K562 (cell line): ENCODE results near the gene RPL34. TPM values are rescaled to one million over a fixed set of nuclear protein-coding genes. Genes with fewer than 3 reads are reported as not detected.
A peak's percentile ranks its signal among the peaks of the same experiment; 100 is the strongest.

Experiments
- ATAC-seq: fragments of 200-7000 bp; cut with Tn5 transposase; 3 replicates; pipeline ENCODE4 v1.9.1; 2020; ENCODE audit warnings: moderate library complexity
- BruUV-seq: library from RNA; stranded (reverse); fragments of 400-500 nt; replicated peaks from 2 replicates; lab custom pipeline; 2021; lab: Mats Ljungman, UMichigan
- CTCF ChIA-PET: fragments of 300-600 bp; formaldehyde crosslinking; extraction: SDS; loops from one replicate; lab custom pipeline; 2021; ENCODE audit warnings: low intra/inter-chr PET ratio; lab: Yijun Ruan, JAX
- POLR2A ChIA-PET: fragments of 300-600, 350-650 bp; sonication (Branson Sonifier 250); formaldehyde crosslinking; extraction: SDS; loops from one replicate; lab custom pipeline; 2021; ENCODE audit warnings: antibody characterized with exemption, inconsistent platforms; lab: Yijun Ruan, JAX
- DNase-seq, 4 experiments: peaks; one replicate each; pipeline versions ENCODE4 v3.0.0 to v3.0.0-alpha.2; 2011 to 2018; ENCODE audit warnings: low spot score in 3 of 4, mixed read lengths in 3 of 4; ENCODE audit errors: extremely low read depth in 1 of 4
- FAIRE-seq: peaks from 2 replicates; lab custom pipeline; 2011; peaks lifted over from hg19 to GRCh38; lab: Jason Lieb, UNC
- H2AFZ ChIP-seq: 2 replicates; pipeline ENCODE4 v1.6.0; 2011; ENCODE audit warnings: low read depth, low read length, control low read depth, inconsistent platforms
- H3K27ac ChIP-seq: fragments of 200-600 bp; 3 replicates; pipeline ENCODE4 v1.8.0; 2011; ENCODE audit warnings: low read depth, mild to moderate bottlenecking, control low read depth, inconsistent platforms, low read length, moderate library complexity, mixed read lengths; ENCODE audit errors: extremely low read depth
- H3K27me3 ChIP-seq, 2 experiments: fragments of 300-600 bp in 1 of 2; 2 replicates in 1 of 2; 3 replicates in 1 of 2; pipeline versions ENCODE4 v1.6.0 to v1.8.0; 2011; ENCODE audit warnings: inconsistent platforms in 2 of 2, low read length in 2 of 2, mild to moderate bottlenecking in 1 of 2, mixed read lengths in 1 of 2, moderate library complexity in 1 of 2; ENCODE audit not compliant: control insufficient read depth in 2 of 2, insufficient read depth in 2 of 2
- H3K36me3 ChIP-seq: fragments of 300-600 bp; 3 replicates; pipeline ENCODE4 v1.8.0; 2011; ENCODE audit warnings: mild to moderate bottlenecking, low read length, inconsistent platforms; ENCODE audit not compliant: control insufficient read depth, insufficient read depth
- H3K4me1 ChIP-seq, 2 experiments: fragments of 200-600 bp in 1 of 2; replicated peaks in 1 of 2; 2 replicates in 1 of 2; 3 replicates in 1 of 2; pipeline versions ENCODE4 v1.5.1 to v1.8.0; 2011; ENCODE audit warnings: inconsistent platforms in 2 of 2, low read length in 2 of 2, mild to moderate bottlenecking in 1 of 2, mixed read lengths in 1 of 2, moderate library complexity in 1 of 2; ENCODE audit not compliant: control insufficient read depth in 2 of 2, insufficient read depth in 2 of 2
- H3K4me2 ChIP-seq: 2 replicates; pipeline ENCODE4 v1.6.1; 2011; ENCODE audit warnings: low read length, control low read depth, inconsistent platforms, mixed read lengths; ENCODE audit not compliant: insufficient read depth
- H3K4me3 ChIP-seq: fragments of 200-600 bp; sonication (generic), shearing (Covaris generic); 2 replicates; pipeline ENCODE4 v1.5.1; 2016; ENCODE audit warnings: control low read depth, inconsistent platforms
- H3K79me2 ChIP-seq: fragments of 200-600 bp; 3 replicates; pipeline ENCODE4 v1.8.0; 2011; ENCODE audit warnings: low read length, inconsistent platforms; ENCODE audit not compliant: control insufficient read depth, insufficient read depth
- H3K9ac ChIP-seq, 2 experiments: 2 replicates each; pipeline versions ENCODE4 v1.6.0 to v1.6.1; 2011; ENCODE audit warnings: low read depth in 2 of 2, low read length in 2 of 2, control low read depth in 1 of 2, inconsistent platforms in 1 of 2, mild to moderate bottlenecking in 1 of 2, mixed read lengths in 1 of 2; ENCODE audit not compliant: insufficient read depth in 1 of 2
- H3K9me1 ChIP-seq: one replicate; pipeline ENCODE4 v1.6.0; 2011; ENCODE audit warnings: inconsistent platforms, mild to moderate bottlenecking, low read length, moderate library complexity; ENCODE audit not compliant: control insufficient read depth, insufficient read depth
- H3K9me3 ChIP-seq: replicated peaks from 2 replicates; pipeline ENCODE4 v1.5.1; 2011; ENCODE audit warnings: low read depth, low read length, inconsistent platforms; ENCODE audit not compliant: control insufficient read depth, insufficient read depth
- H4K20me1 ChIP-seq: replicated peaks from 2 replicates; pipeline ENCODE4 v1.6.1; 2011; ENCODE audit warnings: low read length, inconsistent platforms, mixed read lengths; ENCODE audit not compliant: control insufficient read depth, insufficient read depth
- BRD4 ChIP-seq: fragments of 200-600 bp; sonication (generic); IDR thresholded peaks from 2 replicates; pipeline ENCODE4 v1.6.1; 2017; ENCODE audit warnings: inconsistent platforms
- RBFOX2 ChIP-seq: fragments of 200-400 bp; formaldehyde crosslinking; IDR thresholded peaks from 2 replicates; pipeline ENCODE4 v1.6.1; 2017; ENCODE audit warnings: low read depth, mild to moderate bottlenecking, low read length, moderate library complexity
- RBM22 ChIP-seq: fragments of 200-400 bp; formaldehyde crosslinking; IDR thresholded peaks from 2 replicates; pipeline ENCODE4 v1.6.1; 2018; ENCODE audit warnings: low read length, low read depth; ENCODE audit not compliant: poor library complexity, severe bottlenecking
- ZNF121 ChIP-seq: sonication (generic); formaldehyde crosslinking; conservative IDR thresholded peaks from 2 replicates; pipeline ENCODE4 v1.8.0; 2022; ENCODE audit warnings: missing genetic modification reagents
- ZNF232 ChIP-seq: sonication (generic); formaldehyde crosslinking; IDR thresholded peaks from 2 replicates; pipeline ENCODE4 v1.8.0; 2022; ENCODE audit warnings: mild to moderate bottlenecking, missing genetic modification reagents
- ZNF3 ChIP-seq: fragments of 250-450 bp; sonication (Bioruptor Pico); IDR thresholded peaks from 2 replicates; pipeline ENCODE4 v1.5.0; 2021; ENCODE audit warnings: mild to moderate bottlenecking, moderate library complexity
- WGBS: fragments of 100-300 bp; shearing (Covaris generic); methylation state at CpG from one replicate; pipeline ENCODE4 v1.1.6; 2016; ENCODE audit warnings: low coverage, mixed read lengths; ENCODE audit not compliant: insufficient coverage; ENCODE audit errors: missing lambda C conversion rate; 5-methylcytosine and 5-hydroxymethylcytosine counted together
- in situ Hi-C: fragments of 300-500 bp; cut with MboI; formaldehyde crosslinking; loops from 4 replicates; pipeline ENCODE4 v1.15.0; 2018; ENCODE audit warnings: inconsistent platforms, mixed read lengths
- intact Hi-C: fragments of 100-400 bp; cut with micrococcal nuclease; formaldehyde crosslinking; loops from 2 replicates; pipeline ENCODE4 v1.14.2; 2022
- polyA plus RNA-seq, 8 experiments: library from polyadenylated mRNA; depleted of rRNA in 4 of 8; stranded (reverse) in 5 of 8; unstranded in 3 of 8; fragments of >200 nt; fragmentation: Nextera tagmentation in 2 of 8; fragmentation: Illumina TruSeq in 1 of 8; extraction: Ambion mirVana in 2 of 8; extraction: Trizol in 1 of 8; gene quantifications; 2 replicates each; pipeline versions ENCODE4 v1.2.1 to v1.2.3, GENCODE V29; 2011 to 2014; ENCODE audit warnings: inconsistent platforms in 1 of 8, missing spikeins in 1 of 8
- total RNA-seq, 7 experiments: library from RNA; depleted of rRNA in 6 of 7; stranded (reverse); fragments of >200 nt in 6 of 7; fragmentation: Illumina TruSeq in 2 of 7; extraction: Trizol in 2 of 7; gene quantifications; 2 replicates each; pipeline versions ENCODE4 v1.2.1 to v1.2.3, GENCODE V29; 2011 to 2021; ENCODE audit warnings: low replicate concordance in 1 of 7
- TF ChIP-seq, protein P1 (sequence below), 2 experiments: fragments of 450-650 bp in 1 of 2; sonication (generic) in 1 of 2; formaldehyde crosslinking in 1 of 2; IDR thresholded peaks; 2 replicates each; pipeline versions ENCODE4 v1.7.1 to v1.9.0; 2016 to 2022; ENCODE audit warnings: inconsistent platforms in 1 of 2, mild to moderate bottlenecking in 1 of 2, missing genetic modification reagents in 1 of 2

RPL34 gene
- total and polyA plus RNA-seq, 9 of the 15 experiments (the other 6 are each of a cell fraction or from before 2014, with no cell fraction given), result 1,612 to 4,502 (median 2,593) TPM

DNA sequence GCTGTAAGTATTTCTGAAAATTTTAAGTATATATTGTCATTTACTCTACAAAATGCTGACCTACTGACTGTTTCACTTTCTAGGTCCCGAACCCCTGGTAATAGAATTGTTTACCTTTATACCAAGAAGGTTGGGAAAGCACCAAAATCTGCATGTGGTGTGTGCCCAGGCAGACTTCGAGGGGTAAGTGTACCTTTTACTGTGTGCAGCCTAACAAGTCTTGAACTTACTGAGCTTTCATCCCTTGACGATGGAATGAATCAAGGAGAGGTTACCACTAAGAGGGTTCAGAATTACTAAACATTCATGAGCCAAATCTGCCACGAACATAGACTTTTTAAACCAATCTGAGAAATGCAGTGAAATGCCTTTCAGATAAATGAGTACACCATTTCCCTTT, 1.6 kb downstream of the RPL34 start:
- in situ Hi-C loops (no loop called here), intact Hi-C loops (no loop called here)
- ATAC-seq, result no peak
- Histone ChIP-seq H3K9me3 (no peaks in the 10 kb centered on the region), H3K4me2 (peak overlapping the region; percentile 96), H3K36me3 (peaks cover 64% of the 10 kb centered on the region), H3K27ac (peak overlapping the region; percentile 93), H3K9ac (peak overlapping the region; percentile 63 to 98; a peak in 3 of 4 replicates), H2AFZ (no peak overlapping the region), H3K4me1 (peaks cover 13 to 28% of the 10 kb centered on the region in 2 experiments; a peak in 4 of 5 replicates), H3K9me1 (no peaks in the 10 kb centered on the region), H3K79me2 (peaks cover 77% of the 10 kb centered on the region), H3K4me3 (peak overlapping the region; percentile 82), H3K27me3 (no peaks in the 10 kb centered on the region), H4K20me1 (peaks cover 28% of the 10 kb centered on the region)
- no TSS peak for BruUV-seq
- ChIA-PET CTCF (no interaction called here), POLR2A (interaction anchor here (0.7 to 1.5 kb wide), 3 partner anchors 17 to 28 kb away, joined by 3 to 4 read pairs (median 3); partner anchors contain the start of gene OSTC)
- 13% methylated on average over 4 of the region's 4 CpGs for WGBS
- no peak for FAIRE-seq
- DNase-seq, result no peak
- TF ChIP-seq BRD4, result no peak
- no peak for TF ChIP-seq ZNF3 (CRISPR knock-in tag)
- no peak for TF ChIP-seq ZNF232
- no peak for TF ChIP-seq RBM22
- TF ChIP-seq, all 486 proteins: peak for 0

- intact Hi-C loops (no loop called here), in situ Hi-C loops (no loop called here)
- peak overlapping the region; percentile 82; the same call in 1 of the 2 replicates for H3K4me3 ChIP-seq
- H3K9me1 ChIP-seq, result no peaks in the 10 kb centered on the region
- H2AFZ ChIP-seq, result no peak overlapping the region
- peaks cover 79% of the 10 kb centered on the region for H3K79me2 ChIP-seq
- peaks cover 73% of the 10 kb centered on the region for H3K36me3 ChIP-seq
- ChIA-PET CTCF (no interaction called here), POLR2A (no interaction called here)
- 73% methylated on average over 5 of the region's 5 CpGs for WGBS
- peak overlapping the region; percentile 77 to 98 for H3K9ac ChIP-seq
- peaks cover 28% of the 10 kb centered on the region for H4K20me1 ChIP-seq
- no TSS peak for BruUV-seq
- no peak for FAIRE-seq
- H3K9me3 ChIP-seq, result no peaks in the 10 kb centered on the region
- H3K4me1 ChIP-seq, result peaks cover 13 to 28% of the 10 kb centered on the region in 2 experiments; a peak in 4 of 5 replicates
- peak overlapping the region; percentile 39 for H3K27ac ChIP-seq
- ATAC-seq, result no peak
- no peaks in the 10 kb centered on the region for H3K27me3 ChIP-seq
- peak overlapping the region; percentile 96 for H3K4me2 ChIP-seq
- no peak for DNase-seq
- TF ChIP-seq, protein P1, sequence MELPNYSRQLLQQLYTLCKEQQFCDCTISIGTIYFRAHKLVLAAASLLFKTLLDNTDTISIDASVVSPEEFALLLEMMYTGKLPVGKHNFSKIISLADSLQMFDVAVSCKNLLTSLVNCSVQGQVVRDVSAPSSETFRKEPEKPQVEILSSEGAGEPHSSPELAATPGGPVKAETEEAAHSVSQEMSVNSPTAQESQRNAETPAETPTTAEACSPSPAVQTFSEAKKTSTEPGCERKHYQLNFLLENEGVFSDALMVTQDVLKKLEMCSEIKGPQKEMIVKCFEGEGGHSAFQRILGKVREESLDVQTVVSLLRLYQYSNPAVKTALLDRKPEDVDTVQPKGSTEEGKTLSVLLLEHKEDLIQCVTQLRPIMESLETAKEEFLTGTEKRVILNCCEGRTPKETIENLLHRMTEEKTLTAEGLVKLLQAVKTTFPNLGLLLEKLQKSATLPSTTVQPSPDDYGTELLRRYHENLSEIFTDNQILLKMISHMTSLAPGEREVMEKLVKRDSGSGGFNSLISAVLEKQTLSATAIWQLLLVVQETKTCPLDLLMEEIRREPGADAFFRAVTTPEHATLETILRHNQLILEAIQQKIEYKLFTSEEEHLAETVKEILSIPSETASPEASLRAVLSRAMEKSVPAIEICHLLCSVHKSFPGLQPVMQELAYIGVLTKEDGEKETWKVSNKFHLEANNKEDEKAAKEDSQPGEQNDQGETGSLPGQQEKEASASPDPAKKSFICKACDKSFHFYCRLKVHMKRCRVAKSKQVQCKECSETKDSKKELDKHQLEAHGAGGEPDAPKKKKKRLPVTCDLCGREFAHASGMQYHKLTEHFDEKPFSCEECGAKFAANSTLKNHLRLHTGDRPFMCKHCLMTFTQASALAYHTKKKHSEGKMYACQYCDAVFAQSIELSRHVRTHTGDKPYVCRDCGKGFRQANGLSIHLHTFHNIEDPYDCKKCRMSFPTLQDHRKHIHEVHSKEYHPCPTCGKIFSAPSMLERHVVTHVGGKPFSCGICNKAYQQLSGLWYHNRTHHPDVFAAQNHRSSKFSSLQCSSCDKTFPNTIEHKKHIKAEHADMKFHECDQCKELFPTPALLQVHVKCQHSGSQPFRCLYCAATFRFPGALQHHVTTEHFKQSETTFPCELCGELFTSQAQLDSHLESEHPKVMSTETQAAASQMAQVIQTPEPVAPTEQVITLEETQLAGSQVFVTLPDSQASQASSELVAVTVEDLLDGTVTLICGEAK (IDR thresholded peaks at IDR 0.05), result no peak
- TF ChIP-seq, protein P1 (CRISPR knock-in tag; IDR thresholded peaks at IDR 0.05), result no peak
- no peak for TF ChIP-seq ZNF121 (CRISPR knock-in tag)
- peak; percentile 55 for TF ChIP-seq RBFOX2
These were observed 2.5 kb downstream of the RPL34 start for GRCh38 chr4:108622828-108623227.
